ENCODE measurements around the gene OPCML. TPM values are rescaled to one million over a fixed set of nuclear protein-coding genes. Genes with fewer than 3 reads are reported as not detected.

The OPCML gene
- total RNA-seq, 4 donors from 2014 or later: 0.16 TPM; not detected in 3

GRCh38 chr11:132818951-132819350, 713.4 kb downstream of the OPCML start:
- no peak overlapping the region for H3K4me3 ChIP-seq (ENCODE audit: low read depth, poor library complexity, severe bottlenecking)
- TF ChIP-seq CTCF (IDR thresholded peaks at IDR 0.05) (no peak), POLR2A (IDR thresholded peaks at IDR 0.05) (no peak)
- no peak for DNase-seq (ENCODE audit: low spot score in 2 of 2)
- WGBS, 2 donors: 83 to 84% methylated on average over 1 of the region's 1 CpG
- intact Hi-C loops (cut with DNase I; ENCODE audit: low total_unique reads): no loop called here

- WGBS, 2 donors: 93 to 100% methylated on average over 1 of the region's 1 CpG
- intact Hi-C loops (cut with DNase I; ENCODE audit: low total_unique reads): no loop called here
- TF ChIP-seq CTCF (IDR thresholded peaks at IDR 0.05) (no peak), POLR2A (IDR thresholded peaks at IDR 0.05) (no peak)
These were observed 714.9 kb downstream of the OPCML start for GRCh38 chr11:132817387-132817786.

GRCh38 chr11:132814410-132814809, 717.9 kb downstream of the OPCML start:
- 82 to 86% methylated on average over 2 of the region's 2 CpGs for WGBS, 2 donors
- no peak overlapping the region for H3K4me3 ChIP-seq (ENCODE audit: low read depth, poor library complexity, severe bottlenecking)
- intact Hi-C loops (cut with DNase I; ENCODE audit: low total_unique reads): no loop called here
- no peak for DNase-seq (ENCODE audit: low spot score in 2 of 2)
- TF ChIP-seq CTCF (IDR thresholded peaks at IDR 0.05) (no peak), POLR2A (IDR thresholded peaks at IDR 0.05) (no peak)

More at GRCh38 chr11:132817387-132817786, 714.9 kb downstream of the OPCML start:
- H3K4me3 ChIP-seq (ENCODE audit: low read depth, poor library complexity, severe bottlenecking): no peak overlapping the region
- no peak for DNase-seq (ENCODE audit: low spot score in 2 of 2)

- H3K4me3 ChIP-seq (ENCODE audit: low read depth, poor library complexity, severe bottlenecking): no peak overlapping the region
- no peak for DNase-seq (ENCODE audit: low spot score in 2 of 2)
- TF ChIP-seq POLR2A (IDR thresholded peaks at IDR 0.05) (no peak), CTCF (IDR thresholded peaks at IDR 0.05) (no peak)
- intact Hi-C loops (cut with DNase I; ENCODE audit: low total_unique reads): no loop called here
- 79 to 80% methylated on average over 6 of the region's 6 CpGs for WGBS, 2 donors
These were observed 720.7 kb downstream of the OPCML start for GRCh38 chr11:132811649-132812048.

- WGBS, 2 donors: 75% methylated on average over 6 of the region's 6 CpGs
These were observed 723.2 kb downstream of the OPCML start for GRCh38 chr11:132809070-132809469.

More at GRCh38 chr11:132809070-132809469, 723.2 kb downstream of the OPCML start:
- TF ChIP-seq CTCF (IDR thresholded peaks at IDR 0.05) (no peak), POLR2A (IDR thresholded peaks at IDR 0.05) (no peak)
- intact Hi-C loops (cut with DNase I; ENCODE audit: low total_unique reads): no loop called here
- no peak for DNase-seq (ENCODE audit: low spot score in 2 of 2)
- H3K4me3 ChIP-seq (ENCODE audit: low read depth, poor library complexity, severe bottlenecking): no peak overlapping the region

Data from lower leg skin (tissue), 4 donors.